CD4-positive, alpha-beta T cell treated with Interleukin-17A for 4 hours (primary cell): ENCODE data around the gene CBLC.
"Not testable (repeated sequence)": the region's sequence is repeated elsewhere in the genome, so short reads cannot be mapped to it uniquely, and the experiment has no call there.

ENCODE experiments used
- DNase-seq: peaks from one replicate; pipeline ENCODE4 v3.0.0-alpha.2; 2020; ENCODE audit warnings: mixed read lengths

The CBLC gene

GRCh38 chr19:44765949-44766335 is 11.7 kb upstream of the CBLC start:
- DNase-seq = no peak

GRCh38 chr19:44767295-44768180 is 10.2 kb upstream of the CBLC start:
- DNase-seq = no peak

GRCh38 chr19:44770550-44771257 is 7.0 kb upstream of the CBLC start:
- DNase-seq = peak; percentile 99

- DNase-seq = not testable (repeated sequence)
Observed at GRCh38 chr19:44772144-44772543, 5.5 kb upstream of the CBLC start.

- no peak for DNase-seq
Observed at GRCh38 chr19:44772959-44773358, 4.7 kb upstream of the CBLC start.

- no peak for DNase-seq
Observed at GRCh38 chr19:44775676-44776240, 1.9 kb upstream of the CBLC start.

- DNase-seq = no peak
Observed at GRCh38 chr19:44776402-44777096, 1.1 kb upstream of the CBLC start.

GRCh38 chr19:44779150-44779549 is 1.5 kb downstream of the CBLC start:
- DNase-seq = no peak

- DNase-seq = not testable (repeated sequence)
Observed at GRCh38 chr19:44781694-44782093, 4.0 kb downstream of the CBLC start.

- no peak for DNase-seq
Observed at GRCh38 chr19:44782729-44783128, 5.0 kb downstream of the CBLC start.

GRCh38 chr19:44783545-44783944 is 5.9 kb downstream of the CBLC start:
- no peak for DNase-seq

GRCh38 chr19:44785271-44785670 is 7.6 kb downstream of the CBLC start:
- DNase-seq = no peak

- DNase-seq = no peak
Observed at GRCh38 chr19:44785993-44786392, 8.3 kb downstream of the CBLC start.

GRCh38 chr19:44788971-44789370 is 11.3 kb downstream of the CBLC start:
- no peak for DNase-seq

GRCh38 chr19:44789943-44790483 is 12.3 kb downstream of the CBLC start:
- no peak for DNase-seq

GRCh38 chr19:44792281-44792680 is 14.6 kb downstream of the CBLC start:
- no peak for DNase-seq

- DNase-seq = no peak
Observed at GRCh38 chr19:44794610-44795009, 16.9 kb downstream of the CBLC start.

GRCh38 chr19:44795398-44795987 is 17.8 kb downstream of the CBLC start:
- no peak for DNase-seq

GRCh38 chr19:44796701-44797115 is 19.0 kb downstream of the CBLC start:
- DNase-seq = peak; percentile 49

GRCh38 chr19:44799627-44800346 is 22.1 kb downstream of the CBLC start:
- DNase-seq = no peak

GRCh38 chr19:44800461-44800860 is 22.8 kb downstream of the CBLC start:
- peak; percentile 88 for DNase-seq
